Measurements from ENCODE around the gene CCDC91.

GRCh38 chr12:28555748-28556147 lies 365.5 kb downstream of the CCDC91 start:
- TF ChIP-seq POLR2A (IDR thresholded peaks at IDR 0.05), result no peak
- TF ChIP-seq, protein P1, sequence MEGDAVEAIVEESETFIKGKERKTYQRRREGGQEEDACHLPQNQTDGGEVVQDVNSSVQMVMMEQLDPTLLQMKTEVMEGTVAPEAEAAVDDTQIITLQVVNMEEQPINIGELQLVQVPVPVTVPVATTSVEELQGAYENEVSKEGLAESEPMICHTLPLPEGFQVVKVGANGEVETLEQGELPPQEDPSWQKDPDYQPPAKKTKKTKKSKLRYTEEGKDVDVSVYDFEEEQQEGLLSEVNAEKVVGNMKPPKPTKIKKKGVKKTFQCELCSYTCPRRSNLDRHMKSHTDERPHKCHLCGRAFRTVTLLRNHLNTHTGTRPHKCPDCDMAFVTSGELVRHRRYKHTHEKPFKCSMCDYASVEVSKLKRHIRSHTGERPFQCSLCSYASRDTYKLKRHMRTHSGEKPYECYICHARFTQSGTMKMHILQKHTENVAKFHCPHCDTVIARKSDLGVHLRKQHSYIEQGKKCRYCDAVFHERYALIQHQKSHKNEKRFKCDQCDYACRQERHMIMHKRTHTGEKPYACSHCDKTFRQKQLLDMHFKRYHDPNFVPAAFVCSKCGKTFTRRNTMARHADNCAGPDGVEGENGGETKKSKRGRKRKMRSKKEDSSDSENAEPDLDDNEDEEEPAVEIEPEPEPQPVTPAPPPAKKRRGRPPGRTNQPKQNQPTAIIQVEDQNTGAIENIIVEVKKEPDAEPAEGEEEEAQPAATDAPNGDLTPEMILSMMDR (IDR thresholded peaks at IDR 0.05), result no peak
